Stimulated activated CD8-positive, alpha-beta memory T cell treated with anti-CD3 and anti-CD28 coated beads, Interleukin-2, amount 100 ng/mL, for 1 hour (primary cell): ENCODE measurements around the gene ATP8A2.

ENCODE experiments used
- DNase-seq, 2 donors: peaks; one replicate each; pipeline ENCODE4 v3.0.0-alpha.2; 2020; ENCODE audit warnings: low read depth in 2 of 2

ATP8A2 gene

DNA sequence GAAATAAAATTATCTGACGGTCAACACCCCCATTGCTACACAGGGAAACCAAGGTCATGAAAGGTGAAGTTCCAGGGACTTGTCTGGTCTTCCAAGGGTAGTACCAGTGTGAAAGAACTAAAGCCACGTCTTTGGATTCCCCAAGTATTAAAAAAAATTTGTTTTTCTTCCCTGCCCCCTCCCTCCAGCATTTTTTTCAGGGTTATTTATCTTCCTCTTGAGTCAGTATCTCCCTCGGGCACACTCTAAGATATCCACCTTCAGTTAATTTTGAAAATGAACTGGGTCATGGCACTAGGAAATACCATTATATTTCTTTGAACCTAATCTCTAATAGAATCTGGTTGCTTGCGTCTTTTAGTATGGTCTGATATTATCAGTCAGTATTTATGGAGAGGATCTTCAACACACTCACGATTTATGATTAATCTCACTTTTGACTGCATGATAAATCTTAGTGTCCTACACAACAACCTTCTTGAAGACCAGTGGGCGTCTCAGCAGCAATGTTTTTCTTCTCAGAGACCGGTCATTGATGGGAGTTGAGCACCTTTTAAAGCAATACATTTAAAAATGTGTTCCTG is 9.1 kb downstream of the ATP8A2 start:
- no peak for DNase-seq

DNA sequence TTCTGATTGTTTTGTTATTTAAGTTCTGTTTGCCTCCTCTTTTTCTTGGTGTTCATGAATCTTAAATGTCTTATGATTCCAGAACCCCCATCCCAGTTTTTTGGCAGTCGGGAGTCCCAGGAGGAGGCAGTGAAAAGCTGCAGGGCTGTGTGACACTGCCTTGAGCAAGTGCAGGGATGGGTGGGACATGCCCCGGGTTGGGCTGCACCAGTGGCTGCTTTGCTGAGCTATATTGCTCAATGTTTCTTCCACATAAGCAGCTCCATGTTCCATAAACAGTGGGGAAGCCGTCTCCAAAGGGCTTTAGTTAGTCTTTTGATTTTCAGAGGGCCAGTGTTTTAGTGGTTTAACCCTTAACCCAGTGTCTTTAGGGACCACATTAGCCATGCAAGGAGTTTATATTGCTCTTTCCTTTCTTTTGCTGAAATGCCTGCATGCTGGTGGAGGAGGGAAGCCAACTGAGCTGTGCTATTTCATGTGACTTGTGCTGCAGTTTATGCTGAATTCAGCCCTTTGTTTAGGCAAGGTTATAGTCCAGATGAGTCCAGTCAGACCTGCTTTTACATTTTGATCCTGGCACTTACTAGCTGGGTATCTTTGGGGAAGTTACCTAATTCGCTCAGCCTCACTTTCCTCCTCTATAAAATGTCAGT is 13.1 kb downstream of the ATP8A2 start:
- no peak for DNase-seq

DNA sequence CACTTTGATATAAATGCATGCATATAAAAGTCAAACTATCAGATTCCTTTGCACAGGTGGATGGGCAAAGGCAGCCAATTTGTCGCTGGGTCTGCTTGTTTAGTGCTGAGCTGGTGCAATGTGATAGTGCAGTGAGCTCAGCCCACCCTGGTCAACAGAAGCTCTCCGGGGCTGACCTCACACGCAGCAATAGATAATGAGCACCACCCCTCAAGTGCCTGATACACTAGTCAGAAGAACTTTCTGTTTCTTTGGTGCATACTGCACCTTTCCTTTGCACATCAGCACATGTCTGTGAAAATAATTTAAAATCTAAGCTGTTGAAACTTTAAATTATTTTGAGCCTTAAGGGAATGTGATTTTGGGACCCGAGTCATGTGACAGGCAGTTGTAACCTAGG is 20.2 kb downstream of the ATP8A2 start:
- DNase-seq, result no peak

DNA sequence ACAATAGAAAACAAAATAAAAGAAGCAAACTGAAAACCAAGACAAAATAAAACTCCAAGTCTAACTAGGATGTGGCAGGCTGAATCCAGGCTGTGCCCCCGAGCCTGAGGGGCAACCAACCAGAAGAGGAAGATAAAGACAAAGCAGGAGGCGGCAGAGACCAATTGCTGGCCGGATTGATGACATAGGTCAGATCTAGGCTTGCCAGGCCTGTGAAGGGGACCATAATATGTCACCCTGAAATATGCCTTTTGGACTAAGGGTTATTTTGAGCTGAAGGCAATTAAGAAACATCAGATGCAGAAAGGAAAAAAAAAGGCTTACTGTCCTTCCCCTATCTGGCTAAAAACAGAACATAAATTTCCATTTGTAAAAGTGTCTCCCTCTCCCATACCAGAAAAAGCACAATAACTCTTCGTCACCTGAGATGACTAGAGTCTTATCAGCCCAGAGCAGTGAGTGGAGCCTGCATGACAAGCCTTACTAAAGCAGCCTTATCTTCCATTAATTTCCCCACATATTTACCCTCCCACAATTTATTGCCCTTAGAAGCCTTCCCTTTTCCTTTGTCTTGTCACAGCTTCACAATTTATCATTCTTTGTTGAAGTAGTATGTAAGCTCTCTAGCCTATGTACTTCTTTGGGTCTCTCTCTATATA is 22.8 kb downstream of the ATP8A2 start:
- no peak for DNase-seq

DNA sequence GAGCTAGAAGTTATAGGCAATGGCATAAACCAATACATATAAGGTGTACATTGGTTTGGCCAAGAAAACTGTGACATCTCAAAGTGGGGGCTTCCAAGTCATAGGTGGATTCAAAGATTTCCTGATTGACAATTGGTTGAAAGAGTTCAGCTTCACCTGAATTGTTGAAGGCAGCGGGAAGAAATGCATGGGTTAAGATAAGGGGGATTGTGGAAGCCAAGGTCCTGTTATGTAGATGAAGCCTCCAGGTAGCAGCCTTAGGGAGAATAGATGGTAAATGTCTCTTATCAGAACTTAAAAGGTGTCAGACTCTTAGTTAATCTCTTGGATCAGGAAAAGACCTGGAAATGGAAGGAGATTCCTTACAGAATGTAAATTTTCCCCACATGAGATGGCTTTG is 26.0 kb downstream of the ATP8A2 start:
- no peak for DNase-seq

DNA sequence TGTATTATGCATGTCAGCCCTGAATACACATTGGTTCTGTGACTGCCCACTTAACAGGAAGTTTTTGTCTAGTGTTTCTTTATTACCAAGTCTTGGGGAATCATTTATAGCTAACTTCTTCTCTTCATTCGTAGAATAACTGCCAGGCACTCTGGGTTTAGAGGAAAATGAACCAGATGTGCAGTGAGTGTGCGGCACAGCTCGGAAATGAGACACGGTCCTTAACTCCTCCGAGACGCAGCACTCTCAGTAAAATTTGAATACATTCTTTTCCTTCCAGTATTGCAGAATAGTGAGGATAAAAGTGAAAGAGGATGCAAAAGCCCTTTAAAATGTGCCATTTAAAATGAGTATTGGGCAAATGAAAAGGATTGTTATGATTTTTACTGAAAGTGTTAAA is 29.2 kb downstream of the ATP8A2 start:
- DNase-seq, result no peak

DNA sequence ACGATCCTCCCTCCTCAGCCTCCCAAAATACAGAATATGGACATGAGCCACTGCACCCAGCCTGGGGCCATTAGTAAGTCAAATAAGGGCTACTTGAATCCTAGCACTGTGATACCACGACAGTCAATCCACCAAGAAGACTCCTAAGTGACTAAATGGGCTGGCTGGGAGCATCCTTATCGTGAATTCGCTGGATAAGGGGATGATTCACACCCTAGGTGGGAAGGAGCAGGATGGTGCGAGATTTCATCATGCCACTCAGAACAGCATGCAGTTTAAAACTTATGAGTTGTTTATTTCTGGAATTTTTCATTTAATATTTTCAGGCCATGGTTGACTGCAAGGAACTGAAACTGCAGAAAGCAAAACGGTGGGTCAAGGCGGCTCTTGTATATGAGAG is 30.2 kb downstream of the ATP8A2 start:
- DNase-seq, result no peak

DNA sequence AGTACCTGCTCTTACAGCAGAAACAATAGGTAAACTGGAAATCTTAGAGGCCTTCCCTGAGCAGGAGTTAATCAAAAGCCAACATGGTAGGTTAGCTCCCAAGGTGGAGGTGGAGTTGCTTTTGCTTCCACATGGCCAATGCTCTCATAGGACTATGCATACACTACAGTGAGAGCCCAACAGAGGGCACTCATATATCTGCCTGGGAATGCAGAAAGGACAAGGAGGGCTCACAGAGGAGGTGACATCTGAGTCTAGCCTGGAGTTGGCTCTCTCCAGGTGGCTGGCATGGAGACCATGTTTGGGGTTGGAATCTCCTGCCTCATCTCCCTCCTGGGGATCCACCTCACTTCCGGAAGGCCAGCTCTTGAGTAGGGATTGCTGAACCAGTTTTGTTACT is 34.6 kb downstream of the ATP8A2 start:
- no peak for DNase-seq

DNA sequence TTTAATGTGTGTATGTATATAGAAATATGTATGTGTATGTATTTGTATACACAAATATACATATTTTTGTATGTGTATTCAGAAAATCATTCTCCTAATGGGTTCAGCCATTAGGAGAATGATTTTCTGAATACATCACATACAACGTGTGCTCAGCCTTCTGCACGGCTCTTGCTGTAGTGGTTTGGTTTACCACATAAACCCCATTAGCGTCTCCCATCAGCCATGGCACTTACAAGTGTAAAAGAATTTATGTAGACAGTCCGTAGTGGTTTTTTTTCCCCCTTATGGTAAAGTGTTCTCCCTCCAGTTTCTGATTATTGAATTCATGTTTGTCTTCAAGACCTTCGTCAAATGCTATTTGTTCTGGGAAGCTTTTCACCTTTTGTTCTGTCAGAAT is 38.2 kb downstream of the ATP8A2 start:
- DNase-seq, result no peak

DNA sequence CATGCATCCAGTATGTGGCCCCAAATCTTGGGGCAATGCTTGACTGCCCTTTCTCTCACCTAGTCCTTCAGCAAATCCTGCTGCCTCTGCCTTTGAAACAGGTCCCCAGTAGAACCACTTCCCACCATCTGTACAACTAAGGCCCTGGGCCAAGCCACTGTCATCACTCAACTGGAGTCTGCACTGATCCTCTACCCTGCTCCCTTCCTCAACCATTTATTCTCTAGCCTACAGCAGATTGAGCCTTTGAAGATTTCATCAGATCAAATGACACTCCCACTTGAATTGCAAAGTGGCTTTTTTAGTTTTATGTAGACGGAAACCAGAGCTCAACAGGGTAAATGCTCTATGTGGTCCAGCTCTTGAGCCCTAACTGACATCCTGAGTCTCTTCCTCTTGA is 43.5 kb downstream of the ATP8A2 start:
- no peak for DNase-seq

DNA sequence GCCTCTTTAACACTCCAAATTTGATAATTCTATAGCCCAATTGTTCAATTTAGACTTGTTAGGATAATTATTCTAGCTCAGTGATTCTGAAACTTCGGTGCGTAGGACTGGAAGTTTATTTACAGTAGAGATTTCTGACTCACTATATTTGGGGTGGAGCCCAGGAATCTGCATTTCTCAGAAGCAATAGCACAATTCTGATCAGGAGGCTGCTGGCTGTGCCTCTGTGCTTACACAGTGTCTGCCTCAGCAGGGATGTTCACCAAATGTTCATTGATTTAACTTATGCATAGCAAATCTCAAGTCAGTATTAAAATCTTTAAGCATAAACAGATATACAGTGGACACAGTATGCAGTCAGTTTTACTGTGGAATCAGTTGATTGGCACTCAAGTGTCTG is 45.8 kb downstream of the ATP8A2 start:
- no peak for DNase-seq

DNA sequence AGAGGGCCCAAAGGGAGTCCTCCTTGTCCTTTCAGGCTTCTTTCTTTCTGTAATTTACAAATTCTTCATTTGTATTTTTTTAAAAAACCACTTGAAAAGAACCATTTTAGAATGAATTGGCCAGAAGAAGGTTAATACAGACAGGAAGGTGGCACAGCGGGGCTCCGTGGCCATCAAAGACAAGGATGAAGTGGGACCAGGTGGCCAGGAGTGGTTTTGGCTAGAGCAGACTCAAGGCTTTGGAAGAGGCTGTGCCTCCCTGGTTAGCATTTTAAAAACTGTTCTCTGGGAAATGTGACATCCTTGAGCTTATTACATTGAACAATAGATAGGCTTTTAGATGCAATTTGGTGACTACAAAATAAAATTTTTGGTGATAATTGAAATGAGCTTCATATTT is 48.4 kb downstream of the ATP8A2 start:
- no peak for DNase-seq

DNA sequence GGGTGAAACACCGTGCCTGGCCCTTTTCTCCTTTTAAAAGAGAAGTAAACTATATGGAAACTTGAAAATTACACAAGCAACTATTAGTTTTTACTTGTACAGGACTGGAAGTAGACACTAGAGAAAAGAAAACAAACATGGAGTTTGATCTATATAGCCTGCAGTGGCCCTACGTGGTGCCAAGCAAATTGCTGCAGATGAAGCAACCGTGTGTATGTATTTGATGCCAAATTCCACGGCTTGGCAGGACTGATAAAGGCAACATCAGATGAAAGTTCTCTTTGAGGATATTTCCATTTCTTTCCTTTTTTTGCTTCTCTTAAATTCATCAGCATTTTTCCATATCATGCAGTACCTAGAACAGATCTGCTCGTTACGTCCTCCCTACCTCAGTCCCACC is 49.8 kb downstream of the ATP8A2 start:
- DNase-seq, result no peak

DNA sequence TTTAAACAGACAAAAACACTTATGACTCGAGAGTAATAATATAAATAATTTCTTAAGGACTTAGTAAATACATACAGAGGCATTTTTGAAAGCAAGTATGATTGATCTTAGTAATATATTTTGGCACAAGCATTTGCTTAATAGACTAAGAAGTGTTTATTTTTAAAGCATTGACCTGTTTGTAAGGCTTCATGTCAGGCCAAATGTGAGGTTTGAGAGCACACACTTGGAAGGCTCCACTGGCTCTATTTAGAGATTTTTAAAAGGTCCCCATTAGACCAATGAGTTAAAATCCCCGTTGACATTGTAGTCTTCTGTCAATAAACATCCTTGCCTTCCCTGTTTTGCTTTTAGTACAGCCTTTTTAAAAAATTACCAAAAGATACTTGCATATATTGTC is 50.4 kb downstream of the ATP8A2 start:
- DNase-seq, result no peak

DNA sequence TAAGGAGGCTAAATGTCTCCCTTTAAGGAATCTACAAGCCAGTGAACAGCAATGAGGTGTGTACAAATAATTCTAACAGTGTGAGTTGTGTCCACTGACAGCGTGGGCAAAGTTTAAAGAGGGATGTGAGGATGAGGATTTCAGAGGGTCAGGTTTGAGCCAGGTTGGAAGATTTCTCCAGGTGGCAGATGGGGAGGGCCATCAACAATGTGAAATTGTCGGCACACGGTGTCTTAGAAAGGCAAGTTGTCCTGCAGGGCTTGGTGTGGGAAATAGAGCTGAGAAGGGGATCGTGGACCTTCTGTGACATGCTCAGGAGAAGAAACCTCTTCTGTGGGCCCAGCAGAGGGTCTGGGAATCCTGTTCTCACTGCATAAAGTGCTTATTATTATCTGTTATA is 52.1 kb downstream of the ATP8A2 start:
- no peak for DNase-seq

DNA sequence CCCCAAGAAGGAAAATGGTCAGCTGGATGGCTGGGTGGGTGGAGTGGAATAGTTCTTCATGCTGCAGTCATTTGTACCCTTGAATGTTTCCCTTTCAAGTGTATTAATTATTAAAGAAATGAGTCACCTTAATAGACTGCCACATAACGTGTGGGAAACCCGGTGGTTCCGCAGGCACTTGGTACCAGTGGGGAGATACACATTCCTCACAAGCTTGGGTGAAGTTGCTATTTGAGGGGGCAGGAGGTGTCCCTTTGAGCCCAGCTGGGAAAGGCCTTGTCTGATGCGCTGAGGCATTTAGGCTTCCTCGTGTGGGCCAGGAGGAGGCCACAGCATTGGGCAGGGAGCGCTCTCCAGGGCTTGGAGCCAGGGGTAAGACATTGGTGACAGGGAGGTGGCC is 57.7 kb downstream of the ATP8A2 start:
- DNase-seq, result no peak

DNA sequence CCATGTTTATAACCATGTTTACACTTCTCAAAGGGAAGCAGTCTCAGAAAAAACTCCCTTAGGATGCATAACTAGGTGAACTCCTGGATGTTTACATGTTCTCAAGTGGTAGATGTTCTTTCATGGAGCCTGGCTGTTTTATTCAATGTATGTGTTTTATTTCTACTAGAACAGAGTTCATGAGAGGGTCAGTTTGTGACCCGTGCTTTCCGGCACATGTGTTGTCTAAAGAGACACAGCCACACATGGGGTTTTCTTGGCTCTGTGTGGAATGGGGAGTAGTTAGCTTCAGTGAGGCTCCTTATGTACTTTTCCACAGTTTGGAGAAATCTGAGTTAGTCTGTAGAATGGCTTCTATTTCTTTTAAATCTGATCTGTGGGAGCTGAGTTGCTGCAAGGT is 60.9 kb downstream of the ATP8A2 start:
- DNase-seq, result no peak

DNA sequence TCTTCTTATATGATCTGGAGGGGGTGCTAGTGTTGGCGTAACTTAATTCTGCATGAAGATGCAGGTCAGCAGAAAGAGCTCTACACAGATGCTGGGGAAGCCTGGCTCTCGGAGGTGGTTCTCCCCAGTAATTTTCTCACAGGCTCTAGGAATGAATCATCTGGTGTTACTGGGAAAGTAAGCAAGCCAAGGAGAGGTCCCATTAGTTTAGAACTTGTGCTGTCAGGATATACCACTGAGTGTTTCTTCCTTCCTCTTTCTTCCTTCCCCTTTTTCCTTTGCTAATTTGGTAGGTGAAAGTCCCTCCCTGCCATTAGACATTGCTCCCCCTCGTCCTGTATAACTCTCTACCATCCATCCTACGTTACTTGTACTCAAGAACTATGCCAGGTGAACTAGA is 68.3 kb downstream of the ATP8A2 start:
- no peak for DNase-seq

DNA sequence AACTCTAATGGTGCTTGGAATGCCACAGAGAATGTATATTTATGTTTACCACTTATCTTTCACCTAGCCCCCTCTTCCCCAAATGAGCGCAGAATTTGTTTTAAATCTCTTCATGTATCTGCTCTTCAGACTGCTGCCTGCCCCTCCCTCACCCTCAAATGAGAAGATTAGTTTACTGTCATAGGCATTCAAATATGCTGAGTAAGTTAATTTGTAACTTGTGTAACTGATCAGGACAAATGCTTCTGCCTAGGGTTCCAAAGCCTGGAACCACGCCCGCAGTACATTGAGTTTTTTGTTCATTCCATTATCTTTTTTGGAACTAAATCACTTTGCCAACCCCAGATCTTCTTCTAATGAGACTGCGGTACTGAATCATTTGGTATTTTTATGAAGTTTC is 74.5 kb downstream of the ATP8A2 start:
- no peak for DNase-seq

DNA sequence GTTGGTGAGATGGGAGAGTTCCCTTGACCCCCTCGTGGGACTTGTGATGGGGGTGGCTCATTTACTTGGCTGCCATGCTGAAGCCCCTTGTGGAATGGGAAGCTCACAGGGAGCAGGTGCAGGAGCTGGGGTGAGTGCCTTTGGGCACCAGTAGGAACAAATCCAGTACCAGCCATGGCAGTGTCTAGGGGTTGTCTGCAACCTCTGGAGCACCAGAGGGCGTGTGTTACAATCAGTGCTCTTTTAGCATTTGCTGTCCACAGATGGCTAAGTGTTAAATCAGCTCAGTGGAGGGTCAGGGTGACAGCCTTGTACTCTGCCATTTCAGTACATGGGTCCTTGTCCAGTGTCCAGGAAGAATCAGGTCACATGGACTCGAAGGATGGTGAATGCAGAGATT is 75.6 kb downstream of the ATP8A2 start:
- no peak for DNase-seq

DNA sequence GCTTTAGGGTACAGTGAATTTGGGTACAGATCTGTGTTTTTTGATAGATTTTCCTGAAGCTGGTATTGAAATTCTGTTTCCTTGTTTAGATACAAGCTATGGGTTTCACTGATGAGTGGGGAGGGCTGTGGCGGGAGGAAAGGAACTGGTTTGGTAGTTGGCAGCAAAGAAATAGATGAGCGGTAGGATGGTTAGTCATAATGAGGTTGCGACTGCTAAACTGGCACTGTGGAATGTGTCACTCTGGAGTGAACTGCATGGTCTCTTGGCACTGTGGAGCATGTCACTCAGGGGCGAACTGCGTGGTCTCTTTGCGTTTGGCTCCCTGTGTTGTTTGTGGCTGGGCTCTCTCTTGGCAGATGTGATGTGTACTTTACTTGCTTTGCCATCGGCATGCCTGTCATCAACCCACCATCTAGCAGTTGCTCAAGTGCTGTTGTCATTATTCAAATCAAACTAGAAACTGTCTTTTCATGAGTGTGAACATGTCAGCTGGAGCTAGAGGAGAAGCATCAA is 82.1 kb downstream of the ATP8A2 start:
- DNase-seq, result no peak

DNA sequence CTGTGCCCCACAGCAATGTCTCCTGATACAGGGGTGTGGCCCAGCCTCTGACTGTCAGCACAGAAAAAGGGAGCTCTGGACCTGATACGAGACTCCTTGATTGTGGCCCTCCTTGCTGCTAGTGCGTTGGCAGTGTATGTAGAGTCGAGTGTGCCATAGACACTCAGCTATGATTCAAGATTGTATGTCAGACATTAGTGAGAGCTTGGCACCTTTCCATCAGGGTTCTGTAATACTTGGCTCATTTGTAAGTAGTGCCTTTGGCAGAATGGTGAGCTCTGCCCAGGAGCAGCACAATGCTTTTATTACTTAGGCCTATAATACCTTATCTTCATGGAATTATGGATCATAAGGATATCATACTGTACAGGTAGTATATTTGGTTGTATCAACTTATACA is 83.4 kb downstream of the ATP8A2 start:
- DNase-seq, result no peak

DNA sequence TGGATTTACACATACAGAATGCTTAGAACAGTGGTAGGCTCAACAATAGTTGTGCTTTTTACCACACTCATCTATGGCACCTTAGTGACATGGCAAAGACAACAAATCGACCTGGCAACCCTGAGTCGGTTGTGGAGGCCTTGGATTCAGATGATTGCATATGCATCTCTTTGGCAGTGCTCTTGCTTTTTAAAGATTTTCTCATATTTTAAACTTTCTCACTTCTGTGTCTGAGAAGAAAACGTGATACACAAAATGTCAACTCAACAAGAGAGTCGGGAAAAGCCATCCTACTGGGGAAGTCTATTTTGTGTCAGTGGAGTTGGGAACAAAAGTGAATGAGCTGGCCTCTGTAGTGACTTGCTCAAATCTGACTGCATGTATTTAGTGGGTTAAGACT is 85.8 kb downstream of the ATP8A2 start:
- no peak for DNase-seq
